A549 (cell line): ENCODE measurements around the gene NSUN4. TPM values are rescaled to one million over a fixed set of nuclear protein-coding genes. Genes with fewer than 3 reads are reported as not detected.

Experiments used
- ATAC-seq, 2 experiments: fragments of 200-7000 bp in 1 of 2; fragments of >200 bp in 1 of 2; cut with Nextera tagmentation in 1 of 2; cut with Tn5 transposase in 1 of 2; 3 replicates each; pipeline versions ENCODE4 v1.8.0 to v1.9.1; 2018 to 2020; ENCODE audit warnings: mild to moderate bottlenecking in 1 of 2, moderate library complexity in 1 of 2
- CTCF ChIA-PET: fragments of 300-600 bp; sonication (Branson Sonifier 250); formaldehyde crosslinking; extraction: SDS; loops from one replicate; lab custom pipeline; 2021; ENCODE audit warnings: antibody characterized with exemption, inconsistent platforms; lab: Yijun Ruan, JAX
- POLR2A ChIA-PET: fragments of 350-600 bp; formaldehyde crosslinking; extraction: SDS; loops from one replicate; lab custom pipeline; 2021; ENCODE audit warnings: antibody characterized with exemption, inconsistent platforms; lab: Yijun Ruan, JAX
- DNase-seq, 2 experiments: peaks; one replicate each; pipeline versions ENCODE4 v3.0.0 to v3.0.0-alpha.2; 2011 to 2016; ENCODE audit warnings: low read depth in 1 of 2, low spot score in 1 of 2
- FAIRE-seq: peaks from 2 replicates; lab custom pipeline; 2011; peaks lifted over from hg19 to GRCh38; lab: Jason Lieb, UNC
- H3K27ac ChIP-seq, 2 experiments: fragments of >200 bp; sonication (Bioruptor Twin); formaldehyde crosslinking; 3 replicates each; pipeline ENCODE4 v1.5.1; 2016 to 2017
- H3K4me1 ChIP-seq: fragments of >200 bp; sonication (Bioruptor Twin); formaldehyde crosslinking; 3 replicates; pipeline ENCODE4 v1.6.1; 2016
- H3K4me2 ChIP-seq: fragments of >200 bp; sonication (Bioruptor Twin); formaldehyde crosslinking; 3 replicates; pipeline ENCODE4 v1.6.1; 2016
- H3K4me3 ChIP-seq: fragments of >200 bp; sonication (Bioruptor Twin); formaldehyde crosslinking; 3 replicates; pipeline ENCODE4 v1.5.1; 2016
- H3K9me3 ChIP-seq: fragments of >200 bp; sonication (Bioruptor Twin); formaldehyde crosslinking; 3 replicates; pipeline ENCODE4 v1.6.1; 2016
- ATOH8 ChIP-seq: fragments of 250-450 bp; sonication (Bioruptor Pico); IDR thresholded peaks from 2 replicates; pipeline ENCODE4 v1.5.0; 2020; ENCODE audit warnings: low read depth, mild to moderate bottlenecking, moderate library complexity
- BCL3 ChIP-seq: fragments of >200 bp; sonication (Bioruptor Twin); formaldehyde crosslinking; IDR thresholded peaks from 3 replicates; pipeline ENCODE4 v1.6.1; 2016
- CBX2 ChIP-seq: fragments of 200-600 bp; sonication (generic); IDR thresholded peaks from 2 replicates; pipeline ENCODE4 v1.6.1; 2016; ENCODE audit warnings: low read depth, mild to moderate bottlenecking, borderline replicate concordance
- CEBPB ChIP-seq, 2 experiments: fragments of >200 bp in 1 of 2; sonication (Bioruptor Twin) in 1 of 2; formaldehyde crosslinking in 1 of 2; IDR thresholded peaks; 2 replicates each; pipeline ENCODE4 v1.6.1; 2012 to 2016
- CTCF ChIP-seq: fragments of >200 bp; sonication (Bioruptor Twin); formaldehyde crosslinking; IDR thresholded peaks from 3 replicates; pipeline ENCODE4 v1.5.1; 2016
- EP300 ChIP-seq, 2 experiments: fragments of >200 bp; sonication (Bioruptor Twin); formaldehyde crosslinking; IDR thresholded peaks; 2 replicates in 1 of 2; 3 replicates in 1 of 2; pipeline ENCODE4 v1.6.1; 2016 to 2017
- FOSL2 ChIP-seq, 2 experiments: fragments of 450-650 bp in 1 of 2; fragments of >200 bp in 1 of 2; sonication (Bioruptor Twin) in 1 of 2; formaldehyde crosslinking; IDR thresholded peaks; 2 replicates each; pipeline versions ENCODE4 v1.5.0 to v1.6.1; 2016 to 2020; ENCODE audit warnings: mild to moderate bottlenecking in 1 of 2, moderate library complexity in 1 of 2
- FOXS1 ChIP-seq: fragments of 250-450 bp; sonication (Bioruptor Pico); IDR thresholded peaks from 2 replicates; pipeline ENCODE4 v1.5.0; 2020; ENCODE audit warnings: mild to moderate bottlenecking, moderate library complexity
- GATA3 ChIP-seq: IDR thresholded peaks from 2 replicates; pipeline ENCODE4 v1.6.1; 2012; ENCODE audit warnings: borderline replicate concordance
- HEYL ChIP-seq: fragments of 250-450 bp; sonication (Bioruptor Pico); IDR thresholded peaks from 2 replicates; pipeline ENCODE4 v1.8.0; 2021; ENCODE audit warnings: mild to moderate bottlenecking, moderate library complexity
- HOXB5 ChIP-seq: fragments of 250-450 bp; sonication (Bioruptor Pico); IDR thresholded peaks from 2 replicates; pipeline ENCODE4 v1.5.0; 2020; ENCODE audit warnings: mild to moderate bottlenecking, moderate library complexity
- JUN ChIP-seq, 2 experiments: fragments of >200 bp; sonication (Bioruptor Twin); formaldehyde crosslinking; IDR thresholded peaks; 2 replicates in 1 of 2; 3 replicates in 1 of 2; pipeline ENCODE4 v1.6.1; 2016 to 2017
- KDM5A ChIP-seq: fragments of 200-600 bp; sonication (generic); IDR thresholded peaks from 2 replicates; pipeline ENCODE4 v1.6.1; 2016; ENCODE audit warnings: antibody characterized with exemption, mild to moderate bottlenecking
- MAFK ChIP-seq: fragments of 450-650 bp; IDR thresholded peaks from 2 replicates; pipeline ENCODE4 v1.6.1; 2014; ENCODE audit not compliant: partially characterized antibody
- MAX ChIP-seq: IDR thresholded peaks from 2 replicates; pipeline ENCODE4 v1.6.1; 2012
- MYC ChIP-seq: IDR thresholded peaks from 2 replicates; pipeline ENCODE4 v1.6.1; 2012; ENCODE audit warnings: mild to moderate bottlenecking, inconsistent platforms, low read length, improper control_type of control experiment, borderline replicate concordance
- PHF8 ChIP-seq: fragments of 200-600 bp; sonication (generic); IDR thresholded peaks from 2 replicates; pipeline ENCODE4 v1.6.1; 2016; ENCODE audit warnings: low read depth, mild to moderate bottlenecking, antibody characterized with exemption, moderate library complexity, borderline replicate concordance
- POLR2A ChIP-seq: IDR thresholded peaks from 2 replicates; pipeline ENCODE4 v1.6.1; 2012; ENCODE audit warnings: mild to moderate bottlenecking, low read length
- RARB ChIP-seq: fragments of 250-450 bp; sonication (Bioruptor Pico); IDR thresholded peaks from 2 replicates; pipeline ENCODE4 v1.8.0; 2021; ENCODE audit warnings: mild to moderate bottlenecking, moderate library complexity
- REST ChIP-seq: fragments of 200-600 bp; sonication (generic); IDR thresholded peaks from 2 replicates; pipeline ENCODE4 v1.6.1; 2016; ENCODE audit warnings: antibody characterized with exemption, mild to moderate bottlenecking, moderate library complexity
- ZC3H11A ChIP-seq: fragments of 450-650 bp; IDR thresholded peaks from 2 replicates; pipeline ENCODE4 v1.6.1; 2014; ENCODE audit warnings: antibody characterized with exemption, mild to moderate bottlenecking
- WGBS: methylation state at CpG from one replicate; pipeline ENCODE4 v1.1.6; 2017; ENCODE audit errors: missing lambda C conversion rate; 5-methylcytosine and 5-hydroxymethylcytosine counted together
- polyA minus RNA-seq: library from RNA; depleted of rRNA, polyadenylated mRNA; stranded (reverse); fragments of >200 nt; gene quantifications from 2 replicates; pipeline ENCODE4 v1.2.3, GENCODE V29; 2011; rRNA and poly(A)+ RNA removed
- polyA plus RNA-seq, 4 experiments: library from polyadenylated mRNA; depleted of rRNA in 3 of 4; stranded (reverse); fragments of >200 nt; fragmentation: RNase III in 1 of 4; extraction: RNeasy Plus Mini Kit Qiagen cat#74134 plus additional on column Dnase treatment in 1 of 4; gene quantifications; 2 replicates in 3 of 4; 3 replicates in 1 of 4; pipeline ENCODE4 v1.2.3, GENCODE V29; 2011 to 2017
- TF ChIP-seq, protein P1 (sequence below): IDR thresholded peaks from 2 replicates; pipeline ENCODE4 v1.6.1; 2012; ENCODE audit warnings: low read depth, borderline replicate concordance
- TF ChIP-seq, protein P2 (sequence below): fragments of 250-450 bp; sonication (Bioruptor Pico); IDR thresholded peaks from 2 replicates; pipeline ENCODE4 v1.5.0; 2021; ENCODE audit warnings: mild to moderate bottlenecking, moderate library complexity, borderline replicate concordance
- TF ChIP-seq, protein P3 (sequence below): fragments of 150-350 bp; IDR thresholded peaks from 2 replicates; pipeline ENCODE4 v1.6.1; 2014; ENCODE audit warnings: low read depth, mild to moderate bottlenecking, low read length

NSUN4 gene
- polyA plus RNA-seq (2011; rRNA removed) (23.3 and 30.2 TPM in 2 replicates), polyA plus RNA-seq (2017; fragmentation: RNase III; extraction: RNeasy Plus Mini Kit Qiagen cat#74134 plus additional on column Dnase treatment) (11.7 to 13.2 TPM (median 12.0 TPM) in 3 replicates), polyA minus RNA-seq (52.7 and 57.1 TPM in 2 replicates)
- polyA plus RNA-seq (2012; cell fraction: cytosol; rRNA removed): 13.6 and 16.2 TPM in 2 replicates
- 16.8 and 17.6 TPM in 2 replicates for polyA plus RNA-seq (2012; cell fraction: nucleus; rRNA removed)

DNA sequence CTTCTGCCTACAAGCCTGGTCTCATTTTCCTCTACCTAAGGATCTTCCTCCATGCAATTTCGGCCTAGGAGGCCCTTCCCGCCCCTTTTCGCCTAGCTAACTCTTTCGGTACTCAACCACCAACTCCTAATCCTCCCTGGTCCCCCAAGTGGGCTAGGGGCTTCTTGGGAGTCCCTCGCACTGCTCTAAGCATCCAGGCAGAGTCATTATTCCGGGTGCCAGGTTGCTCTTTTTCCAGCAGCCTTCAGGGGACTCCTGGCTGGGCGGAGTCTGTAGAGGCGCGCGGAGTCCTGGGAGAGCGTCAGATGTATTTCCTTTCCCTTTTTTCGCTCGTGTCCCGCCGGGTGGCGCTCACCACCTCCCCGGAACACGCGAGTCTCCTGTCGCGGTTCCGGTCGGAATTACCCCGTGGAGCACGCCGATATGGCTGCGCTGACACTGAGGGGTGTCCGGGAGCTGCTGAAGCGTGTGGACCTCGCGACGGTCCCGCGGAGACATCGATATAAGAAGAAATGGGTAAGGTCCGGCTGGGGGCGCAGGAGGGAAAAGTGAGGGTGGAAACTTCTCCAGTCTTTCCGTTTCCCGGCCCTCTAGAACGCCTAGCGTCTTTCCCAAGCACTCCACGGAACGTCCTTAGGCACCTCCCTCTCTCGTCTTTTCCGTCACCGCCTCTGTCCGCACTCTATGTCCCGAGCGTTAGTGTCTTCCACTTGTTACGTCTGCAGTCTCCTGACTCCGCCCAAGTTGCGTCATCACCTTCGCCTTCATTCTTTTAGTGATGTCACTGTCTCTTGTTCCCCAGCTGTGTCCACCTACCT lies at the start of gene NSUN4:
Gene NSUN4, plus strand, starts transcription at position 404 of the 818 bp plus-strand sequence. Its CDS starts 20 bp downstream, at position 424.
- H3K4me3 ChIP-seq: peak within 1 kb of the TSS; percentile 63
- peak; percentile 90 to 93 for ATAC-seq
- H3K27ac ChIP-seq: peak within 1 kb of the TSS; percentile 92 to 94
- 1% methylated on average over 48 of the region's 53 CpGs for WGBS
- H3K4me1 ChIP-seq: peaks cover 14% of the 10 kb centered on the region
- no peaks in the 10 kb centered on the region for H3K9me3 ChIP-seq
- peak; percentile 55 for TF ChIP-seq CTCF
- TF ChIP-seq MAFK: peak; percentile 12
- no peak for TF ChIP-seq HOXB5 (CRISPR knock-in tag)
- TF ChIP-seq CBX2: no peak
- TF ChIP-seq PHF8: peak; percentile 54; the same call in 1 of the 2 replicates
- TF ChIP-seq MYC: peak; percentile 45; the same call in 1 of the 2 replicates
- TF ChIP-seq ZC3H11A: no peak
- TF ChIP-seq MAX: peak; percentile 94
- peak; percentile 32; the same call in 1 of the 2 replicates for TF ChIP-seq REST
- no peak for TF ChIP-seq FOSL2 (IDR thresholded peaks at IDR 0.05)
- peak; percentile 38; the same call in 1 of the 2 replicates for TF ChIP-seq FOSL2 (CRISPR knock-in tag; IDR thresholded peaks at IDR 0.05)
- TF ChIP-seq CEBPB (IDR thresholded peaks at IDR 0.05): peak; percentile 53 to 65; a peak in 3 of 4 replicates
- TF ChIP-seq JUN (IDR thresholded peaks at IDR 0.05): peak in 1 of 2 experiments; percentile 77; a peak in 3 of 5 replicates
- 0 out of 2 replicates have a peak, but pooled peaks have one; percentile 21 for TF ChIP-seq KDM5A
- 0 out of 2 replicates have a peak, but pooled peaks have one; percentile 33 for TF ChIP-seq GATA3
- TF ChIP-seq, protein P1, sequence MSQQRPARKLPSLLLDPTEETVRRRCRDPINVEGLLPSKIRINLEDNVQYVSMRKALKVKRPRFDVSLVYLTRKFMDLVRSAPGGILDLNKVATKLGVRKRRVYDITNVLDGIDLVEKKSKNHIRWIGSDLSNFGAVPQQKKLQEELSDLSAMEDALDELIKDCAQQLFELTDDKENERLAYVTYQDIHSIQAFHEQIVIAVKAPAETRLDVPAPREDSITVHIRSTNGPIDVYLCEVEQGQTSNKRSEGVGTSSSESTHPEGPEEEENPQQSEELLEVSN: peak; percentile 51; the same call in 1 of the 2 replicates
- TF ChIP-seq EP300 (IDR thresholded peaks at IDR 0.05): no peak
- TF ChIP-seq RARB: no peak
- TF ChIP-seq, protein P2, sequence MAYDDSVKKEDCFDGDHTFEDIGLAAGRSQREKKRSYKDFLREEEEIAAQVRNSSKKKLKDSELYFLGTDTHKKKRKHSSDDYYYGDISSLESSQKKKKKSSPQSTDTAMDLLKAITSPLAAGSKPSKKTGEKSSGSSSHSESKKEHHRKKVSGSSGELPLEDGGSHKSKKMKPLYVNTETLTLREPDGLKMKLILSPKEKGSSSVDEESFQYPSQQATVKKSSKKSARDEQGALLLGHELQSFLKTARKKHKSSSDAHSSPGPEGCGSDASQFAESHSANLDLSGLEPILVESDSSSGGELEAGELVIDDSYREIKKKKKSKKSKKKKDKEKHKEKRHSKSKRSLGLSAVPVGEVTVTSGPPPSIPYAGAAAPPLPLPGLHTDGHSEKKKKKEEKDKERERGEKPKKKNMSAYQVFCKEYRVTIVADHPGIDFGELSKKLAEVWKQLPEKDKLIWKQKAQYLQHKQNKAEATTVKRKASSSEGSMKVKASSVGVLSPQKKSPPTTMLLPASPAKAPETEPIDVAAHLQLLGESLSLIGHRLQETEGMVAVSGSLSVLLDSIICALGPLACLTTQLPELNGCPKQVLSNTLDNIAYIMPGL (CRISPR knock-in tag): no peak
- TF ChIP-seq HEYL: no peak
- TF ChIP-seq POLR2A: peak; percentile 68
- TF ChIP-seq FOXS1 (CRISPR knock-in tag): no peak
- TF ChIP-seq ATOH8 (CRISPR knock-in tag): no peak
- TF ChIP-seq, protein P3, sequence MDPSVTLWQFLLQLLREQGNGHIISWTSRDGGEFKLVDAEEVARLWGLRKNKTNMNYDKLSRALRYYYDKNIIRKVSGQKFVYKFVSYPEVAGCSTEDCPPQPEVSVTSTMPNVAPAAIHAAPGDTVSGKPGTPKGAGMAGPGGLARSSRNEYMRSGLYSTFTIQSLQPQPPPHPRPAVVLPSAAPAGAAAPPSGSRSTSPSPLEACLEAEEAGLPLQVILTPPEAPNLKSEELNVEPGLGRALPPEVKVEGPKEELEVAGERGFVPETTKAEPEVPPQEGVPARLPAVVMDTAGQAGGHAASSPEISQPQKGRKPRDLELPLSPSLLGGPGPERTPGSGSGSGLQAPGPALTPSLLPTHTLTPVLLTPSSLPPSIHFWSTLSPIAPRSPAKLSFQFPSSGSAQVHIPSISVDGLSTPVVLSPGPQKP: no peak
- TF ChIP-seq BCL3: peak; percentile 76; the same call in 1 of the 3 replicates
- POLR2A ChIA-PET: interaction anchor here (0.6 to 2.0 kb wide), 4 partner anchors 7 to 94 kb away, joined by 4 to 21 read pairs (median 10); partner anchors contain the start of genes LRRC41 and UQCRH
- no peak for FAIRE-seq
- peak; percentile 81 to 92 for DNase-seq
- CTCF ChIA-PET: interaction anchor here (0.6 to 1.9 kb wide), 8 partner anchors 9 to 88 kb away, joined by 3 to 11 read pairs (median 3); partner anchors contain the start of genes LRRC41 and UQCRH
- peak within 1 kb of the TSS; percentile 99 for H3K4me2 ChIP-seq
